HepG2 (cell line): ENCODE data around the gene TAGLN. TPM values are rescaled to one million over a fixed set of nuclear protein-coding genes. Genes with fewer than 3 reads are reported as not detected.

Source experiments
- GABPA ChIP-seq, 2 experiments: IDR thresholded peaks; 2 replicates each; pipeline ENCODE4 v1.6.1; 2011 to 2016; ENCODE audit warnings: low read depth in 2 of 2, low read length in 1 of 2, missing biosample characterization in 1 of 2, missing genetic modification characterization in 1 of 2
- HCFC1 ChIP-seq: fragments of 150-350 bp; IDR thresholded peaks from 2 replicates; pipeline ENCODE4 v1.6.1; 2014; ENCODE audit warnings: low read depth, low read length
- KDM2A ChIP-seq: sonication (generic); formaldehyde crosslinking; IDR thresholded peaks from 2 replicates; pipeline ENCODE4 v1.4.0; 2020; ENCODE audit warnings: low read depth, missing genetic modification reagents, borderline replicate concordance
- KDM5A ChIP-seq: fragments of 200-600 bp; sonication (generic); IDR thresholded peaks from 2 replicates; pipeline ENCODE4 v1.7.0; 2018; ENCODE audit warnings: antibody characterized with exemption, mild to moderate bottlenecking, low read length, borderline replicate concordance
- NFYB ChIP-seq: sonication (generic); formaldehyde crosslinking; IDR thresholded peaks from 2 replicates; pipeline ENCODE4 v1.4.0; 2020; ENCODE audit warnings: missing genetic modification reagents
- NFYC ChIP-seq: IDR thresholded peaks from 2 replicates; pipeline ENCODE4 v1.6.1; 2016; ENCODE audit warnings: missing genetic modification reagents, missing compliant biosample characterization
- RAD21 ChIP-seq: fragments of 450-650 bp; formaldehyde crosslinking; IDR thresholded peaks from 2 replicates; pipeline ENCODE4 v1.5.0; 2020; ENCODE audit warnings: mild to moderate bottlenecking
- REPIN1 ChIP-seq: sonication (generic); formaldehyde crosslinking; IDR thresholded peaks from 2 replicates; pipeline ENCODE4 v1.8.0; 2022; ENCODE audit warnings: missing genetic modification reagents, low read depth, mild to moderate bottlenecking, borderline replicate concordance
- SAFB2 ChIP-seq: sonication (generic); formaldehyde crosslinking; IDR thresholded peaks from 2 replicates; pipeline ENCODE4 v1.5.1; 2020; ENCODE audit warnings: missing genetic modification reagents, low read depth, mild to moderate bottlenecking, borderline replicate concordance
- SAP130 ChIP-seq: IDR thresholded peaks from 2 replicates; pipeline ENCODE4 v1.6.1; 2016; ENCODE audit warnings: low read depth
- SKI ChIP-seq: fragments of 450-650 bp; IDR thresholded peaks from one replicate; pipeline ENCODE4 v1.6.1; 2018; ENCODE audit warnings: mild to moderate bottlenecking; ENCODE audit not compliant: partially characterized antibody
- SP5 ChIP-seq: IDR thresholded peaks from 2 replicates; pipeline ENCODE4 v1.6.1; 2016; ENCODE audit warnings: low read depth, borderline replicate concordance
- SRSF9 ChIP-seq: fragments of 200-400 bp; formaldehyde crosslinking; IDR thresholded peaks from 2 replicates; pipeline ENCODE4 v1.6.1; 2018; ENCODE audit warnings: borderline replicate concordance, mild to moderate bottlenecking, low read depth, low read length; ENCODE audit not compliant: insufficient read depth, poor library complexity, severe bottlenecking
- TBX2 ChIP-seq: sonication (generic); formaldehyde crosslinking; IDR thresholded peaks from 2 replicates; pipeline ENCODE4 v1.5.0; 2020; ENCODE audit warnings: missing genetic modification reagents, mild to moderate bottlenecking, borderline replicate concordance
- THAP11 ChIP-seq: IDR thresholded peaks from 2 replicates; pipeline ENCODE4 v1.6.1; 2016; ENCODE audit warnings: missing biosample characterization, missing genetic modification reagents
- ZMYM4 ChIP-seq: sonication (generic); formaldehyde crosslinking; IDR thresholded peaks from 2 replicates; pipeline ENCODE4 v1.8.1; 2023; ENCODE audit warnings: mild to moderate bottlenecking, missing genetic modification reagents
- polyA plus RNA-seq, 8 experiments: library from polyadenylated mRNA; depleted of rRNA in 3 of 8; stranded (reverse) in 7 of 8; unstranded in 1 of 8; fragments of >200 nt; fragmentation: Illumina TruSeq in 4 of 8; extraction: Trizol in 4 of 8; gene quantifications; 2 replicates each; pipeline versions ENCODE4 v1.2.1 to v1.2.3, GENCODE V29; 2011 to 2016; ENCODE audit warnings: low read depth in 4 of 8, missing spikeins in 1 of 8, mixed read lengths in 1 of 8; ENCODE audit not compliant: insufficient read depth in 1 of 8
- total RNA-seq, 5 experiments: library from RNA; depleted of rRNA; stranded (reverse); fragments of >200 nt; fragmentation: Illumina TruSeq; extraction: Trizol; gene quantifications; 2 replicates each; pipeline ENCODE4 v1.2.3, GENCODE V29; 2016; ENCODE audit warnings: low read depth in 1 of 5
- TF ChIP-seq, protein P1 (sequence below): sonication (generic); formaldehyde crosslinking; IDR thresholded peaks from 2 replicates; pipeline ENCODE4 v1.5.0; 2020; ENCODE audit warnings: mild to moderate bottlenecking, missing genetic modification reagents, moderate library complexity
- TF ChIP-seq, protein P2 (sequence below): IDR thresholded peaks from 2 replicates; pipeline ENCODE4 v1.6.1; 2016; ENCODE audit warnings: low read depth, control low read depth
- TF ChIP-seq, protein P3 (sequence below): sonication (generic); formaldehyde crosslinking; IDR thresholded peaks from 2 replicates; pipeline ENCODE4 v1.8.1; 2022; ENCODE audit warnings: mild to moderate bottlenecking, missing genetic modification reagents
- TF ChIP-seq, protein P4 (sequence below): sonication (generic); formaldehyde crosslinking; IDR thresholded peaks from 2 replicates; pipeline ENCODE4 v1.5.0; 2020; ENCODE audit warnings: mild to moderate bottlenecking, low read depth, missing genetic modification reagents, borderline replicate concordance
- TF ChIP-seq, protein P5 (sequence below): sonication (generic); formaldehyde crosslinking; IDR thresholded peaks from 2 replicates; pipeline ENCODE4 v1.4.0; 2020; ENCODE audit warnings: missing genetic modification reagents

The TAGLN gene
- total and polyA plus RNA-seq, 2 of the 13 experiments (the other 11 are each of a cell fraction or from before 2014, with no cell fraction given) = 12.6 to 75.4 TPM

DNA sequence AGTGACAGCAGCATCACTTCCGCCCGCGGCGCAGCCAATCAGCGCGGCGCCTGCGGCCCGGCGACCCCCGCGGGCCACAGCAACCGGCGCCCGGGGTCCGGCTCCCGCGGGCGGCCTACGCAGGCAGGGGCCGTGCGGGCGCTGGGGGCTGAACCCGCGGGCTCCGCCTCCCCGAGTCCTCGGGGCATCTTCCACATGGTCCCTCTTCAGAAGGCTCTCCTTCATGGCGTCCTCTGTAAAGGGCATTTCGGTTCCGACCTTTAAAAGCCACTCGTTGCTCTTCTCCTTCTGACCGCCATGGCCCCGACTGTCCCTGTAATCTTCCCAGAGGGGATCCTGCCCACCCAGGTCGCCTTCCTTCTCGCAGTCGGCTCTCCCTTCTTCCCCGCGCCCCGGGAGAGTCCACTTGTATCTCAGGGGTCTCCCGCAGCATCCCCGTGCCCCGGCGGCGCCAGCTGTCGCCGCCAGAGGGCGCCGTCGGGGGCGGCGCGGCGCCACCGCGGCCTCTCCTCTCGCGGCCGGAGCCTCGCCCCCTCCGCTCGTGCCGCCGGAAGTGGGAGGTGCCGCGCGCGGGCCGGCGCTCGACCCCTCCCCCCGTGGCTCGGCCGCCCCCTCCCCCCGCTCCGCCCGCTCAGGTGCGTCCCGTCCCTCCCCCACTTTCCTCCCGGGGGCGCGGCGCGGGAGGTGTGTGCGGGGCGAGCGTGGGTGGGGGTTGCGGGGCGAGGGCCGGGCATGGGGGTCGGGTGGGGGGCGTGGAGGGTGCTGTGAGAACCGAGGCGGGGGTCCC lies 33.1 kb downstream of the TAGLN start, which contains the start of gene RNF214 (continued):
- peak; percentile 30; the same call in 1 of the 2 replicates for TF ChIP-seq ZMYM4 (CRISPR knock-in tag)
- TF ChIP-seq, protein P1, sequence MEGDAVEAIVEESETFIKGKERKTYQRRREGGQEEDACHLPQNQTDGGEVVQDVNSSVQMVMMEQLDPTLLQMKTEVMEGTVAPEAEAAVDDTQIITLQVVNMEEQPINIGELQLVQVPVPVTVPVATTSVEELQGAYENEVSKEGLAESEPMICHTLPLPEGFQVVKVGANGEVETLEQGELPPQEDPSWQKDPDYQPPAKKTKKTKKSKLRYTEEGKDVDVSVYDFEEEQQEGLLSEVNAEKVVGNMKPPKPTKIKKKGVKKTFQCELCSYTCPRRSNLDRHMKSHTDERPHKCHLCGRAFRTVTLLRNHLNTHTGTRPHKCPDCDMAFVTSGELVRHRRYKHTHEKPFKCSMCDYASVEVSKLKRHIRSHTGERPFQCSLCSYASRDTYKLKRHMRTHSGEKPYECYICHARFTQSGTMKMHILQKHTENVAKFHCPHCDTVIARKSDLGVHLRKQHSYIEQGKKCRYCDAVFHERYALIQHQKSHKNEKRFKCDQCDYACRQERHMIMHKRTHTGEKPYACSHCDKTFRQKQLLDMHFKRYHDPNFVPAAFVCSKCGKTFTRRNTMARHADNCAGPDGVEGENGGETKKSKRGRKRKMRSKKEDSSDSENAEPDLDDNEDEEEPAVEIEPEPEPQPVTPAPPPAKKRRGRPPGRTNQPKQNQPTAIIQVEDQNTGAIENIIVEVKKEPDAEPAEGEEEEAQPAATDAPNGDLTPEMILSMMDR (CRISPR knock-in tag) = peak; percentile 74
- TF ChIP-seq, protein P2, sequence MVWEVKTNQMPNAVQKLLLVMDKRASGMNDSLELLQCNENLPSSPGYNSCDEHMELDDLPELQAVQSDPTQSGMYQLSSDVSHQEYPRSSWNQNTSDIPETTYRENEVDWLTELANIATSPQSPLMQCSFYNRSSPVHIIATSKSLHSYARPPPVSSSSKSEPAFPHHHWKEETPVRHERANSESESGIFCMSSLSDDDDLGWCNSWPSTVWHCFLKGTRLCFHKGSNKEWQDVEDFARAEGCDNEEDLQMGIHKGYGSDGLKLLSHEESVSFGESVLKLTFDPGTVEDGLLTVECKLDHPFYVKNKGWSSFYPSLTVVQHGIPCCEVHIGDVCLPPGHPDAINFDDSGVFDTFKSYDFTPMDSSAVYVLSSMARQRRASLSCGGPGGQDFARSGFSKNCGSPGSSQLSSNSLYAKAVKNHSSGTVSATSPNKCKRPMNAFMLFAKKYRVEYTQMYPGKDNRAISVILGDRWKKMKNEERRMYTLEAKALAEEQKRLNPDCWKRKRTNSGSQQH (CRISPR knock-in tag) = 0 out of 2 replicates have a peak, but pooled peaks have one; percentile 67
- TF ChIP-seq REPIN1 = 0 out of 2 replicates have a peak, but pooled peaks have one; percentile 12
- TF ChIP-seq RAD21 (CRISPR knock-in tag) = peak; percentile 83
- no peak for TF ChIP-seq HCFC1
- TF ChIP-seq NFYB = peak; percentile 66
- peak; percentile 38; the same call in 1 of the 2 replicates for TF ChIP-seq KDM2A (CRISPR knock-in tag)
- TF ChIP-seq SP5 (CRISPR knock-in tag) = peak; percentile 42; the same call in 1 of the 2 replicates
- TF ChIP-seq KDM5A = peak; percentile 77
- peak; percentile 81 for TF ChIP-seq GABPA (IDR thresholded peaks at IDR 0.05; ENCODE audit: low read depth, low read length)
- peak; percentile 38 for TF ChIP-seq GABPA (CRISPR knock-in tag; IDR thresholded peaks at IDR 0.05; ENCODE audit: low read depth)
- peak; percentile 89 for TF ChIP-seq THAP11 (CRISPR knock-in tag)
- peak; percentile 39 for TF ChIP-seq SKI
- no peak for TF ChIP-seq SRSF9
- peak; percentile 75 for TF ChIP-seq SAP130
- TF ChIP-seq, protein P3, sequence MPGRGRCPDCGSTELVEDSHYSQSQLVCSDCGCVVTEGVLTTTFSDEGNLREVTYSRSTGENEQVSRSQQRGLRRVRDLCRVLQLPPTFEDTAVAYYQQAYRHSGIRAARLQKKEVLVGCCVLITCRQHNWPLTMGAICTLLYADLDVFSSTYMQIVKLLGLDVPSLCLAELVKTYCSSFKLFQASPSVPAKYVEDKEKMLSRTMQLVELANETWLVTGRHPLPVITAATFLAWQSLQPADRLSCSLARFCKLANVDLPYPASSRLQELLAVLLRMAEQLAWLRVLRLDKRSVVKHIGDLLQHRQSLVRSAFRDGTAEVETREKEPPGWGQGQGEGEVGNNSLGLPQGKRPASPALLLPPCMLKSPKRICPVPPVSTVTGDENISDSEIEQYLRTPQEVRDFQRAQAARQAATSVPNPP = 0 out of 2 replicates have a peak, but pooled peaks have one; percentile 31
- no peak for TF ChIP-seq SAFB2 (CRISPR knock-in tag)
- TF ChIP-seq, protein P4, sequence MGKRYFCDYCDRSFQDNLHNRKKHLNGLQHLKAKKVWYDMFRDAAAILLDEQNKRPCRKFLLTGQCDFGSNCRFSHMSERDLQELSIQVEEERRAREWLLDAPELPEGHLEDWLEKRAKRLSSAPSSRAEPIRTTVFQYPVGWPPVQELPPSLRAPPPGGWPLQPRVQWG (CRISPR knock-in tag) = no peak
- TF ChIP-seq, protein P5, sequence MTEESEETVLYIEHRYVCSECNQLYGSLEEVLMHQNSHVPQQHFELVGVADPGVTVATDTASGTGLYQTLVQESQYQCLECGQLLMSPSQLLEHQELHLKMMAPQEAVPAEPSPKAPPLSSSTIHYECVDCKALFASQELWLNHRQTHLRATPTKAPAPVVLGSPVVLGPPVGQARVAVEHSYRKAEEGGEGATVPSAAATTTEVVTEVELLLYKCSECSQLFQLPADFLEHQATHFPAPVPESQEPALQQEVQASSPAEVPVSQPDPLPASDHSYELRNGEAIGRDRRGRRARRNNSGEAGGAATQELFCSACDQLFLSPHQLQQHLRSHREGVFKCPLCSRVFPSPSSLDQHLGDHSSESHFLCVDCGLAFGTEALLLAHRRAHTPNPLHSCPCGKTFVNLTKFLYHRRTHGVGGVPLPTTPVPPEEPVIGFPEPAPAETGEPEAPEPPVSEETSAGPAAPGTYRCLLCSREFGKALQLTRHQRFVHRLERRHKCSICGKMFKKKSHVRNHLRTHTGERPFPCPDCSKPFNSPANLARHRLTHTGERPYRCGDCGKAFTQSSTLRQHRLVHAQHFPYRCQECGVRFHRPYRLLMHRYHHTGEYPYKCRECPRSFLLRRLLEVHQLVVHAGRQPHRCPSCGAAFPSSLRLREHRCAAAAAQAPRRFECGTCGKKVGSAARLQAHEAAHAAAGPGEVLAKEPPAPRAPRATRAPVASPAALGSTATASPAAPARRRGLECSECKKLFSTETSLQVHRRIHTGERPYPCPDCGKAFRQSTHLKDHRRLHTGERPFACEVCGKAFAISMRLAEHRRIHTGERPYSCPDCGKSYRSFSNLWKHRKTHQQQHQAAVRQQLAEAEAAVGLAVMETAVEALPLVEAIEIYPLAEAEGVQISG = peak; percentile 99
- peak; percentile 63; the same call in 1 of the 2 replicates for TF ChIP-seq NFYC (CRISPR knock-in tag)
- no peak for TF ChIP-seq TBX2 (CRISPR knock-in tag)
